Measurements from ENCODE around the gene ZBTB7C. TPM values are rescaled to one million over a fixed set of nuclear protein-coding genes. Genes with fewer than 3 reads are reported as not detected.

ZBTB7C gene
- total RNA-seq, 1 donor from 2014 or later: 7.4 TPM

DNA sequence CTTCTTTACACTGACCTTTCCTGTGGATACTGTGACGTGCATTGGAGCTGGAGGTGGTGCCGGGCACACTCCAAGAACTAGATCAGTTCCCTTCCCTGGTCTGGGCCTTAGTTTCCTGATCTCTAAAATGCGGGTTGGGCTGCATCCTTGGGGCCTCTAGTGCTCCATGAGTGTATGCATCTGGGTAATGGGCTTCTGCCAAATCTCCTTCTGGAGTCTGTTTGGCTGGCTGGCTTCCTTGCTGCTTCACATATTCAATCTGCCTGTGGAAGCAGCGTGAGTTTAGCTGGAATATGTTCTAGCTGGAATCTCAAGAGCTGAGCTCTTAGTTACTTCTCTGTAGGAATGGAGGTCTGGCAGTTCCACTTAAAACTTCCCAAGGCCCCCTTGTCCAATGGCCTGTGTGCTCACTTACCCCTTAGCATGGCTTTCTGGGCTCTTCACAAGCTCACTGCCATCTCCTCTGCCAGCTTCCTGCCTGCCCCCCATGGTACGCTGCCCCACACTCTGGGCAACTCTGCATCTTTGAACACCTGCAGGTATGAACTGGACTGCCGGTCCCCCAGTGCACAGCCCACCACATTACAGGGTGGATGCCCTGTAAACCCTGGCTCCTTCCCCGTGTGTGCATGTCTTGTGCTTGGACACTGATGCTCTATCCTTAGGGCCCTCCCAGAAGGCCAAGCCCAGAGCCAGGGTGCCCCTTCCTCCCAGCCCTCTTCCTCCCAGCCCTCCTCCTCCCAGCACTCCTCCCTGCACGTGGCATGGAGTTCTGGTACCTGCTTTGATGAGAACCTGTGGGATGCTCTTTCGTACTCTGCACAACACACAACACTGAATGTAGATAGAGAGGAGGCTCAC is 375.2 kb downstream of the ZBTB7C start:
- peak in 1 of 2 experiments; percentile 13 for DNase-seq (ENCODE audit: low spot score in 2 of 2, unreplicated experiment in 2 of 2)
- Mint-ChIP-seq H3K36me3 (no peaks in the 10 kb centered on the region), H3K9me3 (no peaks in the 10 kb centered on the region), H3K27me3 (ENCODE audit: low read depth) (peaks cover 1% of the 10 kb centered on the region), H3K4me1 (peaks cover 19% of the 10 kb centered on the region), H3K27ac (no peak overlapping the region), H3K4me3 (no peak overlapping the region)
- TF ChIP-seq, protein P1, sequence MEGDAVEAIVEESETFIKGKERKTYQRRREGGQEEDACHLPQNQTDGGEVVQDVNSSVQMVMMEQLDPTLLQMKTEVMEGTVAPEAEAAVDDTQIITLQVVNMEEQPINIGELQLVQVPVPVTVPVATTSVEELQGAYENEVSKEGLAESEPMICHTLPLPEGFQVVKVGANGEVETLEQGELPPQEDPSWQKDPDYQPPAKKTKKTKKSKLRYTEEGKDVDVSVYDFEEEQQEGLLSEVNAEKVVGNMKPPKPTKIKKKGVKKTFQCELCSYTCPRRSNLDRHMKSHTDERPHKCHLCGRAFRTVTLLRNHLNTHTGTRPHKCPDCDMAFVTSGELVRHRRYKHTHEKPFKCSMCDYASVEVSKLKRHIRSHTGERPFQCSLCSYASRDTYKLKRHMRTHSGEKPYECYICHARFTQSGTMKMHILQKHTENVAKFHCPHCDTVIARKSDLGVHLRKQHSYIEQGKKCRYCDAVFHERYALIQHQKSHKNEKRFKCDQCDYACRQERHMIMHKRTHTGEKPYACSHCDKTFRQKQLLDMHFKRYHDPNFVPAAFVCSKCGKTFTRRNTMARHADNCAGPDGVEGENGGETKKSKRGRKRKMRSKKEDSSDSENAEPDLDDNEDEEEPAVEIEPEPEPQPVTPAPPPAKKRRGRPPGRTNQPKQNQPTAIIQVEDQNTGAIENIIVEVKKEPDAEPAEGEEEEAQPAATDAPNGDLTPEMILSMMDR (IDR thresholded peaks at IDR 0.05; ENCODE audit: unreplicated experiment): no peak

DNA sequence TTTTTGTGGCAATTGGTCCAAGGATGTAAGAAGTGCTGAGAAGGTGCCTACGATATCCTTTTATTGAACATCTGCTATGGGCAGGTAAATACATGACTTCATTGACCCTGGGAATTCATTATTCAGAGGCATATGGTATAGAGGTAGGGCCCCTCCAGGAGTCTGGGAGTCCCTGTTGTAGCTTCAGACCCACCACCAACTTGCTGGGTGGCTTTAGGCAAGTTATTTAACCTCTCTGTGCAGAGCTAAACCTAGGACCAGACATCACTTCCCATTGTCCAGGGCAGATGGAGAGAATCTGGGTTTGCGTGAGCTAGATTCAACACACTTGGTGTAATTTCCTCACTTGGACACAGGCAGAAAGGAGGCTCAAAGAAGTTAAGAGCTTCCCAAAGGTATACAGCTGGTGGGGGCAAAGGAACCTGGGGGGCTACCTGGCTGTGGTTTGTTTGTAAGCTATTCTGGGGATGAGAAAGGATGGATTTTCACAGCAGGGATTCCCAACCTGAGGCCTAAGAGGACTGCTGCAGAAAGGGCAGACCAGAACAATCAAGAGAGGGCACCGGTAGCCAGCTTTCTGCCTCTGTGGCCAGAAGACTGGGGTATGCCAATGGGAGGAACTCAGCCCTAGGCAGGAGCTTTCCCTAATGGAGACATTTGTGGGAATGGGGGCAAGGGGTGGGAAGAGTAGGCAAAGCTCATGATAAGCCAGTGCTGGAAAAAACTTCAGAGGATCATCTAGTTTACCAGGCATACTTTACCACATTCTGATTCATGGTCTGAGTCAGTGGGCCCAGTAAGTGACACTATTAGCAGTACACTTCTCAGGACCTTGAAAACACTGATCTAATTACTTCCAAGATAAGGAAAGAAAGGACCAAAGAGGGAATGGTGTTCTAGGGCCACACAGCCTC is 376.1 kb downstream of the ZBTB7C start:
- TF ChIP-seq, protein P1 (IDR thresholded peaks at IDR 0.05; ENCODE audit: unreplicated experiment): no peak
- no peak for DNase-seq (ENCODE audit: low spot score in 2 of 2, unreplicated experiment in 2 of 2)
- Mint-ChIP-seq H3K4me1 (peaks cover 19% of the 10 kb centered on the region), H3K27ac (no peak overlapping the region), H3K27me3 (ENCODE audit: low read depth) (peaks cover 1% of the 10 kb centered on the region), H3K36me3 (no peaks in the 10 kb centered on the region), H3K4me3 (no peak overlapping the region), H3K9me3 (no peaks in the 10 kb centered on the region)

DNA sequence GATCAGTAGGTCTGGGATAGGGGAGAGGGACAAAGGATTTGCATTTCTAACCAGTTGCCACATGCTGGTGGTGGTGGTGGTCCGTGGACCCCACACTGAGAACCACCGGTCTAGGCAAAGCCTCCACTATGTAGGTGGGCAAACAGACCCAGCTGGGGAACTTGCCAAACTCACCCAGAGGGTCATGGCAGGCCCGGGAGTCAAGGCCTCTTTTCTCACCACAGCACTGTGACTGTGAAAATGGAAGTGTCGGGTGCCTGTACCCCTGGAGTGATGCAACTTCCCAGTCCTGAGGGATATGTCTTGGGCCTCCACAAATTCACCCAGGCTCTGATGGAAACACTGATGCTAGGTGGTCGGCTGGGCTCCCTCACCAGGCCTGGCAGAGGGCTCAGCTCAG is 377.5 kb downstream of the ZBTB7C start:
- Mint-ChIP-seq H3K36me3 (no peaks in the 10 kb centered on the region), H3K4me3 (no peak overlapping the region), H3K27ac (no peak overlapping the region)

DNA sequence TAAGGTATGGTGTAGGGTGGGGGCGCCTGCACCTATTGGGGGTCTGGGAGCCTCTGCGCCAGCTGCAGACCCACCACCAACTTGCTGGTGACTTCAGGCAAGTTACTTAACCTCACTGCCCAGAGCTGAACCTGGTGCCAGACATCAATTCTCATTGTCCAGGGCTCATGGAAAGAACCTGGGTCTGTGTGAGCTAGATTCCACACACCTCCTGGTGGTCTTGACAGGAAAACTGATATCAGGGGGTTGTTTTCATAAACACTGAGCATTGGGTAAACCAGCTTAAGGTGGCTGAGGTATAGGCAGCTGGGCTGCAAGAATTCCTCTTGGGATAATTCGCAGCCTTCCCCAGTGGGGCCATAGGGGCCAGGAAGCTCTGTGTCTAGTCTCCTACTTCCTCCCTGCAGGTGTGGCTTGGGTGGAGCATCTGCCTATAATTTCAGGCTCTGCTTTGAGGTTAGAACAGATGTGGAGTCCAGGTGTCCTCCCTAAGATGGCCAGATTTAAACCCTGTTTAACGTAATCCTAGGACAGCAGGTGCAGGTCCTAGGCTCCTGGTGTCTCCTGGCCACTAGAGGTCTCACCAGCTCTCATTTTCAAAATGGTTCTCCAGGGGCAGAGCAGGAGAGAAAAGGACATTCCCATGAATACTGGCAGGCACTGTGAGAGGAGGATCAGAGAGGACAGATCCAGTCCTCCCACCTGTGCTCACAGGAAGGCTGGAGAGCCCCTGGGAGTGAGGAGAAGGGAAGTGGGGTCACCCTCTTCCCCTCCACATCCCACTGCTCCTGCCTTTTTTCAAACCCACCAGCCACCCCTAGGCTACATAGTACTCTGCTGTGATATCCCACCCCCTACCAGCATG is 378.3 kb downstream of the ZBTB7C start:
- Mint-ChIP-seq H3K9me3 (no peaks in the 10 kb centered on the region), H3K27me3 (ENCODE audit: low read depth) (peaks cover 5% of the 10 kb centered on the region), H3K4me1 (peaks cover 18% of the 10 kb centered on the region), H3K36me3 (no peaks in the 10 kb centered on the region), H3K4me3 (no peak overlapping the region), H3K27ac (no peak overlapping the region)
- DNase-seq (ENCODE audit: low spot score in 2 of 2, unreplicated experiment in 2 of 2): peak in 1 of 2 experiments; percentile 64
- TF ChIP-seq, protein P1 (IDR thresholded peaks at IDR 0.05; ENCODE audit: unreplicated experiment): peak; percentile 63

More for the DNA sequence above, 377.5 kb downstream of the ZBTB7C start:
- Mint-ChIP-seq H3K9me3 (no peaks in the 10 kb centered on the region), H3K4me1 (peaks cover 22% of the 10 kb centered on the region), H3K27me3 (ENCODE audit: low read depth) (peaks cover 5% of the 10 kb centered on the region)
- TF ChIP-seq, protein P1 (IDR thresholded peaks at IDR 0.05; ENCODE audit: unreplicated experiment): no peak
- DNase-seq (ENCODE audit: low spot score in 2 of 2, unreplicated experiment in 2 of 2): peak in 1 of 2 experiments; percentile 2

All from mesothelial cell of epicardium (in vitro differentiated cells).